ENCODE measurements around the gene SHROOM4.

The SHROOM4 gene

DNA sequence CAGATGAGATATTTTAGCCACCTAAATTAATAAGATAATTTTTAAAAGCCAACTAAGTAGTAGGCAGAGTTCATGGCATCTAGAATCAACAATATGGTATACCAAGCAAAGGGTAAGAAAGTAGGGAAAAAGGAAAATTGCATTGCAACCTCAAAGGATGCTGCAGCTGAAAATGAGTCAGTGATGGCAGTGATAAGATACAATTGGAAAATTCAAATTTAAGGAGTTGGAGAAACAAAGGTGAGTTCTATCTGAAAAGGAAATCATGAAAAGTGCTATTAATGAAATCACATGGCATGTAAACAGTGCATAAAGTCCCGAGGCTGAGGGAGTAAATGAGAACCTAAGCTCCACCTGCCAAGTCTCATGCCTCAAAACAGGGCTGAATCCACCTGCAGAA lies 33.9 kb downstream of the SHROOM4 start:
- no peak for DNase-seq

DNA sequence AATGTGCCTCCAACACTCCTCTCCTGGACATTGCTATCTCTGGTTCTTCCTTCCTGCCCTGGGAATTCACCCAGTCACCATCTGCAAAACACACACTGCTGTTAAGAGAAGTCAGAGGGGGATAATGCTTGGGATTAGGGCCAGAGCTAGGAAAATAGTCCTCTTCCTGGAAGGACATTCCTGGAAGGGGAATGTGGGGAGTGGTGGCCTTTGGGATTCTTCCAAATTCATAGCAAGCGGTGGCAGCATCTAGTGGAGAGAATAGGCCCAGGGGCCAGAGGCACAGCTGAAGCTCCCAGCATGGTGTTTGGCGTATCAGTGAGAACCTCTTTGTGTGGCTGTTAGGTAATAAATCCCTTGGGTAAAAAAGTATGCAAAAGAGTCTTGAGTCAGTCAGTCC lies 34.3 kb downstream of the SHROOM4 start:
- no peak for DNase-seq

DNA sequence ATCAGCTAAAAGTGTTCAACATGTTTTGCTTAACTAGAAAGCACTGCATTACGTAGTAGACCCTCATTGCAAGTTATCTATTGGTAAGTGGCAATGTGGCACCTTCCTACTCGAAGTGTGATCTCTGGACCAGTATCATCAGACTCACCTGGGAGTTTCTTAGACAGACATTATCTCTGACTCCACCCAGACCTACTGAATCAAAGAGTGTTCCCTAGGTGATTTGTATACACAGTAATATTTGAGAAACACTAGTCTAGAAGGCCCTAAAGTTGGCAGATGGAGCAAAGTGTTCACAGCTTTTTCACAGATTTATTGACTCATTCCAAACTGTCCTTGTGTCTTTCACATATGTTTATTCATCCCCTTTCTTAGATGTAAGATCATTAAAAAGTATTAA lies 35.7 kb downstream of the SHROOM4 start:
- DNase-seq: no peak

DNA sequence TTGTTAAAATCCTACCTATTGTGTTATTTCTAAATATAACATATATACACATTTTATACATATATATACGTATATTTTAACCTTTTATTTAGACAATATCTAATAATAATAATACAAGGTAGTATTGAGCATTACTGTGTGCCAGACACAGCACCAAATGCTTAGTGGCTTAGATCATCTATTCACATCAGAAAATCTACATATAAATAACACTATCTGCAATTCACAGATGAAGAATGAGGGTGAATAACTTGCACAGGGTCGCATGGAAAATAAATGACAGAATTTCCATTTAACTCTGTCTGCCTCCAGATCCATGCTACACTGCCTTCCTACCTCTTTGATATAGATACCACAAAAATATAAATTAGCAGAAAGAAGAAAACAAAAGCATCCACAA lies 37.7 kb downstream of the SHROOM4 start:
- DNase-seq: no peak

DNA sequence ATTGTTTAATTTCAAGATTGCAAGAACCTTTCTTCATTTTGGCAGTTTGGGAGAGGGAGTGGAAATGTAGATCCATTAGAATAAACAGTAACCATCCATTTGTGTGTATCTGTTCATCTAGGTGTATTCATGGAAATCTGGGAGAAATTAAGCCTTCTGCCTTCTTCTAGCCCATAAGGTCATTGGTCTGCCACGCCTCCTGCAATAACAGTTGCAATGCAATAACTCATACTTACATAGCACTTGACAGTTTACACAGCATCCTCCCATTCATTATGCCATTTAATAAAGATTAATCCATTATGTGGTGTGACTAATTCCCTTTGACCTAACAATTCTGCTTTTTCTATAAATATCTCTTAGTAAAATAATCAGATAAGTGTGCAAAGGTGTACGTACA lies 42.6 kb downstream of the SHROOM4 start:
- no peak for DNase-seq

DNA sequence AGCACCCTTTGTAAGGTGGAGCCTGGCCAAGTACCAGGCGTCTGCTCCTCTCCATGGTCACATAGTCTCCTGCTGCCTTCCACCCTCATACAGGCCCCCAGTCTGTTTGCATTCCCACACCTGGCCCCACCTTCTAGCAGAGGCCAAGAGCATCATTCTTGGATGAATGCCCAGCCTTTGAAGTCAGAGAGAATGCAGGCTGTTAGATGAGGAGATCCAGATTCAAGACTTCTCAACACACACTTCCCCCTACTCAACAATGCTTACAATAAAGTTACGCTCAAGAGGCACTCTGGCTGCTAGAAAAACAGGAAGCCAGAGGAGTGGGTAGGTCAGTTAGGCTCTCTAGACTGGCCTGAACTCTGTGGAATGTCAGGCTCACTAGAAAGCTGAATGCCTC lies 43.3 kb downstream of the SHROOM4 start:
- no peak for DNase-seq

DNA sequence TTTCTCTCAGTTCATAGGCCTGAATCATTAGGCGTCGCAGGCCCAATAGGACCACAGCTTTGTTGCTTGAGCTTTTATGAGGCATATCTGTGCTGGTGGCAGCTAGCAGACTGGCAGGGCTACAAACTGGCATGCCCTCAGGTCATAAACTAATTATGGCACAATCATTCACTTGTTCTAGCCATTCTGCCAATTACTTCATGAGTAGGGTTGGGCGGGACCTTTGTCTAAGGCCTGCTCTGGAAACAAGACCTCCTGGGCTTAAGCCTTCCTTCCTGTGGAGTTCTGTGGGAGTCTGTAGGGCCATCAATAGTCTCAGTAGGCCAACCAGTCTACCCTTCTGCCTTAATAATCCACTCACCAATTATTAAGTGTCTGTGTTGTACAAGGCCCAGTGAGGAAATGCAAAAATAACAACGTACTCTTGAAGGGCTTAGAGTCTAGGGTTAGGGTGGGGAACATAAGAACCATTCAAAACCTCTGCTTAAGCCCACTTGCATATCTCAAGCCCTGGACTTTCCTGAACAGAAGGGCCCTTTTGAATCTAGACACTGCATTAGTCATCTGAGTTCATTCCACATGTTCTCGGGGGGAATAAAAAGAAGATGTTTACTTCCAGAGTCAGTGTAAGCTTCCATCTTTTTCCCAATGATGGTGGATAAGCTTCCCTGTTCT lies 44.5 kb downstream of the SHROOM4 start:
- no peak for DNase-seq

DNA sequence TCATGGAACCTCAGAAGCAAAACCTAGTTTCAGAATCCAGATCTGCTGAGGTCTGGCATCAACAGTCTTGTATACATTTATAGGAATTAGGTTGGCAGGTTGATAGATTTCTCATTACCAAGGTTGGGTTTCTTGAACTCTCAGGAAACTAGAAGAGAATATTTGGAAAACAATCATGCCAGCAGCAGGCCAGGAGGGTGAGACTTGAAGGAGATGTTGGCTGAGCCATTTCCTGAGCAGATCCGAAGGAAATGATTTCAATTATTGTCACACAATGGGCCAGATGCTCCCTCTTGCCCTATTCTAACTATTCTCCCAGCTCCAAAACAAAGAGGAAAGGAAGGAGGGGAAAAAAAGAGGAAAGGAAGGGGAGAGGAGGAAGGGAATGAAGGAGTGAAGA lies 45.2 kb downstream of the SHROOM4 start:
- no peak for DNase-seq

DNA sequence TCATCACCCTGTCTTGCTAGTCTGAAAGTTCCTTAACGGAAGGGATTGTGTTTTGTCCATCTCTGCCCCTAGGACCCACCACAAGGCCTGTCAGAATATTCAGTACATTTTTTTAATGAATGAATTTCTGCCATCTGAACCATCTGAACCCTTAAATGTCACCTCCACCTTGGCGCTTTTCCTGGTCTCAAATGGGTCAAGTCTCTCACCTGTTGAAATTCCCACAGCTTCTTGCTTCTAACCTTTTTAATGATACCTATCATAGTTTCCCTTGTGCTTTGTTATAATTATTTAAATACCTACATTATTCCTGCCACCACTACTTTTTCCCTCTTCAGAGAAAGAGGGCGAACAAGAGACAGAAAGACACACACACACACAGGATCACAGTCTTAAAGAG lies 48.0 kb downstream of the SHROOM4 start:
- no peak for DNase-seq

DNA sequence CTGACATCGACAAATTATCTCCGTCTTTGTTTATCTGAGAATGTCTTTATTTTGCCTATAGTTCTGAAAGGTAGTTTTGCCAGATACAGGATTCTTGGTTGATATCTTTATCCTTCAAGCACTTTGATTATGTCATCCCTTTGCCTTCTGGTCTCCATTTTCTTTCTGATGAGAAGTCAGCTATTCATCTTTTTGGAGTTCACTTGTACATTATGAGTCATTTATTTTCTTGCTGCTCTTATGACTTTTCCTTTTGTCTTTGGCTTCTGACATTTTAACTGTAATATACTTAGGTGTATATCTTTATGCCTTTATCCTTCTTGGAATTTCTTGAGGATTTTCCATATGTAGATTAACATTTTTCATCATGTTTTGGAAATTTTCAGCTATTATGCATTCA lies 51.4 kb downstream of the SHROOM4 start:
- DNase-seq: no peak

DNA sequence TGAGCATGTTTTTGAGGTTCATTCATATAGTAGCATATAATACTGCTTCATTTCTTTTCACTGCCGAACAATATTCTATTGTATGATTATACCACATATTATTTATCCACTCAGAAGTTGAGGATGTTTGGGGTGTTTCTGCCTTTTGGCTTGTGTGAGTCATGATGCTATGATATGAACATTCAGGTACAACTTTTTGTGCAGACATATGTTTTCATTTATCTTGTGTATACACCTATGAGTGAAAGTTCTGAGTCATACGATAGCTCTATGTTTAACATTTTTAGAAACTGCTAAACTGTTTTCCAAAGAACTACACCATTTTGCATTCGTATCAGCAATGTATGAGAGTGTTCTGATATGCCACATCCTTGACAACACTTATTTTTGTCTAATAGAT lies 57.7 kb downstream of the SHROOM4 start:
- DNase-seq: no peak

DNA sequence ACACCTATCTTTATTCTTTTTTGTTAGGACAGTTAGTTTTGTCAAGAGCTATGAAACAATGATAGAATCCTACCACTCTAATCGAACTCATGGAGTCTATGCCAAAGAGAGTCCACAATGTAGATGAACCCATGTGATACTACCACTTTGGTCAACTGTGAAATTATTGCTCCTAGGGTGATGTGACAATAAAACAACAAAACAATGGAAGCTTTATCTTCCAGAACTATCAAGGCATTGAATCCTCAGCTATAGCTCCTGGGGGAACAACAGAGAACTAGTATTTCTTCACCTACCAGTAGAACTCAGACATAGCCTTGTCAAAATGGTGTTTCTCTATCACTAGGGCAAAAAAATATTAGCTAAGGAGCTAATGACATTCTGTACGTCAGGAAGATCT lies 62.9 kb downstream of the SHROOM4 start:
- DNase-seq: no peak

DNA sequence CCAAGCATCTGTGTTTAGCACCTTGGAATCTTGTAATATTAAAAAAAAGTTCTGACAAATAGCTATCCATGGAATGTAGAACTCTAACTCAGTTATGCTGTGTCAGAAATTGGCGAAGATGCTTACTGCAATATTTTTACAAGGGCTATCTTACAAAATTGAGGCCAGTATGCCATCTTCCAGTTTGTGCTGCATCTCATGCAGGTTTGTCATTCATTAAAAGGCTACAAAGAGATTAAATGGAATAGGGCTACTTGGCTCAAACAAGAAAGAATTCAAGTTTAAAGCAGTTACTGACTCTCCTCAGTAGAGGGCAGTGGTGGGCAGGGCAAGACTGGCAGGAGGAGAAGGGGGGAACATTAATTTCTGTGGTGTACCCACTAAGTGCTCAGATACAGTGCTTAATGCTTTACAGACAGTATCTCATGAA lies 66.5 kb downstream of the SHROOM4 start:
- peak in 1 of 2 experiments; percentile 3 for DNase-seq

DNA sequence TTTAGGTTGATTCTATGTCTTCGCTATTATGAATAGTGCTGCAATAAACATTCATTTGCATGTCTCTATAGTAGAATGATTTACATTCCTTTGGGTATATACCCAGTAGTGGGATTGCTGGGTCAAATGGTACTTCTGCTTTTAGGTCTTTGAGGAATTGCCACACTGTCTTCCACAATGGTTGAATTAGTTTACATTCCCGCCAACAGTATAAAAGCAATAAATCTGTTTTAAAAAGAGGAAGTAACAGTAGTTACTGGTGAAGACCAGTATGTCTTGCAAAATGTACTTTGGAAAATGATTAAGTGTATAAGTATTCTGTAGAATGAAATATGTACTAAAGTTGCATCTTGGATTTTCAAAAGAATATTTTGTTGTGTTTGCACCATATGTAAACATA lies 77.3 kb downstream of the SHROOM4 start:
- DNase-seq: no peak

DNA sequence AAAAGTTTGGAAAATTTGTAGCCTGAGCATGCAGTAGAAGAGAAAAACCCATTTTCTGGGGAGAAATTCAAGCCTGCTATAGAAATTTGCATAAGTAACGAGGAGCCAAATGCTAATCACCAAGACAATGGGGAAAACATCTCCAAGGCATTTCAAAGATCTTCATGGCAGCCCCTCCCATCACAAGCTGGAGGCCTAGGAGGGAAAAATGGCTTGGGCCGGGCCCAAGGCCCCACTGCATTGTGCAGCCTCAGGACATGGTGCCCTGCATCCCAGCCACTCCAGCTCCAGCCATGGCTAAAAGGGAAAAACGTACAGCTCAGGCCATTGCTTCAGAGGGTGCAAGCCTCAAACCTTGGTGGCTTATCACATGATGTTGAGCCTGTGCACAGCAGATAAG lies 87.7 kb downstream of the SHROOM4 start:
- DNase-seq: no peak

DNA sequence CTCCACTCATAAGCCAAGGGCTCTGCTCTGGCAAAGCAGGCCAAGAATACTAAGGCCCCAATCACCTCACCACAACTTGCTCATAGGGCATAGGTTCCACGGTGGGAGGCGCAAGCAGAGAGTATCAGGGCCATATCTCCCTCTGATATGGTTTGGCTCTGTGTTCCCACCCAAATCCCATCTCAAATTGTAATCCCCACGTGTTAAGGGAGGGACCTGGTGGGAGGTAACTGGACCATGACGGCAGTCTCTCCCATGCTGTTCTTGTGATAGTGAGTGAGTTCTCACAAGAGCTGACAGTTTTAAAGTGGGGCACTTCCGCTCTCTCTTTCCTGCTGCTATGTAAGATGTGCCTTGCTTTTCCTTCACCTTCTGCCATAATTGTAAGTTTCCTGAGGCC lies 88.7 kb downstream of the SHROOM4 start:
- no peak for DNase-seq

DNA sequence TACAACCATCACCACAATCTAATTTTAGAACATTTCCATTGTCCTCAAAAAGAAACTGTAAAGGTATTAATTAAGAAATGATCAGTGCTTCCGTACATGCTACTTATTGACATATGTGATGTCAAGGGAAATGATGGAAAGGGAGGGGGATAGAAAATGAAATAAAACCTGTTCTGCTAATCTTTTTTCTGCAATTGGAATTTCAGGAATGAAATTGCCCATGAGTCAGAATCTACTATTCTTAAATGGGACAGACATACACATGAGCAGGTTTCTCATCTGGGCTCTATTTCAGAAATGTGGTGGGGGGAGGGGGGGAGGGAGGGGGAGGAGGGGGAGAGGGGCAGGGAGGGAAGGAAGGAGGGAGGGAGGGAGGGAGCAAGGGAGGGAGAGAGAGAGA lies 91.0 kb downstream of the SHROOM4 start:
- DNase-seq: no peak

DNA sequence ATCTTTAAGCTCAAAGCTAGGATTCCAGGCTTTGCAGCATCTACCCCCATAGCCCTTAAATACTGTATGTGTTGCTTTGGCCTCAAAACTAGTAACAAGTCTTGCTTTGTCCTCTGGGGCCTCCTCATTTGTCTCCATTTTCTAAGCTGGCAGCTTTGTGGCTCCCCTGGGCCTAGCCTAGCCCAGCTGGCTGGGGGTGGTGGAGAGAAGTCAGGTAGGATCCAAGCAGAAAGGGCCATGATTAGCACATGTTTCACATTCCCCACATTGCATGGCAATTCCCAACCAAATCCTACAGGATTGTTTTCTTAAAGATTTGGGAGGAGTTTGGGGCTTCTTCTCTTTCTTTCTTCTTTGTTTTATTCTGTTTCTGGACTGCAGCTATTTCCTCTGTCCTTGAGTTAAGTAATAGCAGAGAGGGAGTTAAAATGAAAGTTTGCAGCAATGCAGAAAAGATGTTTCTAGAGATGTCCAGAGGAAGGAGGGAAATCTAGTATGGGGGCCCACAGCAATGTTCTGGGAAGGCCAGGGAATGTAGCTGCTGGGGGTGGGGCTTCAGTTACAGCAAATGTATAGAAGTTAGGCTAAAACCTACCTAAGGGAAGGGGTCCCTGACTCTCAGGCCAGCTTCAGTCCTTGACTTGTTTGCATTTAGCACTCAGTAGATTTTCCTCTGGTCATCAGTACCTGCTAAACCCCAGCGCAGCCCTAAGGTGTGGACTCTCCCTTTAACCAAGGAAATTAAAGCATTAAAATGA lies 92.1 kb downstream of the SHROOM4 start:
- DNase-seq: no peak

DNA sequence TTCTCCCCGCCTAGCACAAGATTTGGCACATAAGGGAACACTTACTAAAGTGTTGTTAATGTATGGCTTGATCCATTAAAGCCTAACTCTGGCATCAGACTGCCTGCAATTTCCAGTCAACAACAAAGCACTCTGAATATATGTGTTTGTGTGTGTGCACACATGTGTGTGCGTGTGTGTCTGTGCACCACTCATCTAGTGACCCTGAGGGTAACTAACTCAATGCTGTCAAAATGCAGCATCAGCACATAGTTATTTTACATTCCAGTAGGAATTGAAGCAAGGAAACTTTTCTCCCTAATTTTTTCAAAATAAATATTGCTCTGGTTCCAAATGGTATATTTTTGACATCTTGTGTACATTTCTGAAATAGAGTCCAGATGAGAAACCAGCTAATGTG lies 94.4 kb downstream of the SHROOM4 start:
- no peak for DNase-seq

DNA sequence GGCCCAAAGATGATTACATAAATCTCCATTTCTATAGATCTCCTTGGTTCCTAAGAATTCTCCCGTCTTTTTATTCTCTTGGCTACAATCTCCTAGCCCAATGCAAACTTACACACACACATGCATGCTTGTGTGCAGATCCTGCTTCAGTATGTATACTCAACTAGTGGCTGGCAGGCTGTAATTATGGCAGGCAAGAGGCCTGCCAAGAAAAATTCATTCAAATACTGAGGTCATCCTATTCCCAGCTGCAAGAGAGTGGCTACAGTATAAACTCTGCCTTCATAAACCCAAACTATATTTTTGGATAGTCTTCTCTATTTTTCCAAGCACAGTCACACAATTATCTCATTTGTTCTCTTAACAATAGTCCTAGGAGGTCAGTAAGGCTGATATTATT lies 95.2 kb downstream of the SHROOM4 start:
- DNase-seq: no peak

DNA sequence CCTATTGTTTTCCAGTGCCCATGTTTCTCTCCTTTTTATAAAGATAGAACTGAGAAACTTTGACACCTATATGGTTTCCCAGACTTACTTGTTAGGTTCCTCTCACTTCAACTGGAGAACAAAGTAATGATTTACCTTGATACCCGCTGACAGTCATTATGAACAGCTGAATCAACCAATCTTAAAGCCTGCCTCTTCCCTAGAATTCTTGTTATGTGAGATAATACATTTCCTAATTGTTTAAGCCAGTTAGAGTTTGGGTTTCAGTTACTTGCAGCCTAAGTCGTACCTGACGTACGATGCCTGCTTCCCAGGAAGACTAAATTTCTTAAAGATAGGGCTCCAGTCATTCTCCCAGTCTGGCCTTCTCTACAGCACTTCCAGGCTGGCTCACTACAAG lies 97.3 kb downstream of the SHROOM4 start:
- DNase-seq: no peak

DNA sequence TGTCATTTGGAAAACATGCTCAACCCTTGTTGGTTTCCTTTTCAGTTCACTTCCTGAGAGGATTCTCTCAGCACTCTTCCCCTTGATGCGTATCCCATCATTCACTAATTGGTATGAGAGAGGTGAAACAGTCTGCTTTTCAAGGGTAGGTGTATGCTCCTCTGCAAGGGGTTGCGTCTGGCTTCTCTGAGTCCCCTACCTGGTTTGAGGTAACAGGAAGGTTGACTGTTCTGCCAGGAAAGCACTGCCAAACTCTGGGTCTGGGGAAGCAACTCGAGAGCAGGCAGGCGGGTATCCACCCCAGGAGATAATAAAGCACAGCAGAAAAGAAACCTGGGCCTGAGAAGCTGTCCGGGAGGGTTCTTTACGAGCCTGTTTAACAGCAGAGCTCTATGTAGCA lies 101.2 kb downstream of the SHROOM4 start:
- no peak for DNase-seq

DNA sequence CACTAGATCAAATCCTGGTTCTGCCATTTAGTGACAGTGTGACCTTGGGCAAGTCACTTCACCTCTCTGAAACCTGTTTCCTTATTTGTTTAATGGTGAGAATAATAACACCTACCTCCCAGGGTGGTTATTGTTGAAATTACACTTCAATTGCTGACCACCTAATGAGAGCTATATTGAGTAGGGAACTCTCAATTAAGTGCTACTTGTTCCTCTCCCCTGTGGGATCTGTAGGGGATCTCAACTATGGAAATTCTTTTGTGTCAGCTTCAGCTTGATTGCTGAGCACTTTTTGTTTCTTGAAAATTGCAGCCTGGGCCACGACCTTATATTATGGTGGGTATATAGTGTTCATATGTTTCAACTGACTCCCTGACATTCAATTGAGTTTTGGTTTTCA lies 102.1 kb downstream of the SHROOM4 start:
- DNase-seq: no peak

DNA sequence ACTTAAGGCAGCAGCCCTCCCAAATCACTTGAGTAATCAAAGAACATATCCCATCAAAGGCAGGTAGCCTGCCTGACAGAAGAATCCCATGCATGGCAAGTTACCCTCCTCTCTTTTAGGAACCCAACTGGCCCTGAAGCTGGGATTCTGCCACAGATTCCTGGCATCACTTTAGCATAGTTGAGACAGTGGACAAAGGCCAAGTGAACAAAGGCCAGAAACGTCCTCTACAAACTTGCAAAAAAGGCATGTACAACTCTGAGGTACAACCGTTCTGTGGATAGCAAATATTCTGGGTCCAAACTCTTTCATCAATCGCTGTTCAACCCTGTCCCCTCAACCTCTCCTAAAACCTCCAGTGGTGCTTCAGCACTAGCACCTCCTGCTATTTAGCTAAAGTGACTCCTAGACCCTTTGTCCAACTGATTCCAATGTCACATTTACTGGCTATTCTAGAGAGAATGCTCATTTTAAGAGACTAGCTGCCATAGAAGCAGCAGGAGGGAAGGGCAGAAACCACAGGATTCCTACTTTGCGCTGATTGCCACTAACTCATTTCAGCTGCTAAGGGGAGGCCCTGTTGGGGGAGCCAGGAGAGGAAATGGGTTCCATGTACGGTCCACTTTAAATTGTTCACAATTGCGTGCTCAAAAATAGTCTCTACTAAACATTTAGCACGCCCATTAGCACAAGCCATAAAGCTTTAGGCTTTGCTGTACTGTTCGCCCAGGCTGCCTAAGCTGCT lies 105.9 kb downstream of the SHROOM4 start:
- DNase-seq: no peak
